GM12864 (cell line): ENCODE measurements around the gene PDE8B.

Source experiments
- DNase-seq: peaks from one replicate; pipeline ENCODE4 v3.0.0-alpha.2; 2011; ENCODE audit warnings: low read depth
- H3K4me3 ChIP-seq: 2 replicates; pipeline ENCODE4 v1.5.1; 2011; ENCODE audit warnings: mild to moderate bottlenecking, low read depth, low read length, control low read depth
- TF ChIP-seq, protein P1 (sequence below): IDR thresholded peaks from 2 replicates; pipeline ENCODE4 v1.5.1; 2011; ENCODE audit warnings: low read depth, mild to moderate bottlenecking, moderate library complexity, low read length, control low read depth, inconsistent platforms; ENCODE audit errors: missing control alignments

PDE8B gene

DNA sequence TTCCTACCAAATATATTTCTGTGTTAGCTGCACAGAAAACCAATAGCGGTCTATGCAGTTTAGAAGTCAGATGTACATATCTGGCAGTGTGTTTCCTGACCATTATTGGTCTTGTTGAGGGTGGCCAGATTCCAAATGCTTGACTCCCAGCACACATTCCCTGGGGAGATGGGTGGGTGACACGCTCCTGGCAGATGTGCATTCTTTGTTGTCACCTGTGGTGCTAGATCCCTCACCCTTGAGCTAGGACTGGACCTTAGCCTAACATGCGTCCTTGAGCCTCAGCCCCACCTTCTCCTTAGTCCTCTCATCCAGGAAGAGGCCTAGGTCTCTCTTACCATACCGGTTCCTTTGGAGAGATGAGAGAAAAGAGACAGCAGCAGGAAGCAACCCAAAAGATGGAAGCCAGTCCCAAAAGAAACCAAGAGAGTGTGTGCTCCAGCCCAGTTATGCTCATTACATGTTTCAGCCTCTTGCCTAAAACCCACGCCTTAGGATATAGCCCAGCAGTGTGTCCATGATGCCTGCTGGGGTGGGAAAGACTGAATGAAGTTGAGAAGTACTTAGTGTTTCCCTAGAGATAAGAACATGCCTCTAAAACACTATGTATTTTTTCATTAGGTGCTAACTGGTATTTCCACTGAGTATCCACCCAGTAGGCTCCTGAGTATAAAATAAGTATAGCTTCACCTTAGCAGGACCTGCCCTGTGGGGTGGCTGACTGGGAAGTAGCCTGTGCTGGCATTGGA is 116.7 kb downstream of the PDE8B start:
- no peak for DNase-seq
- H3K4me3 ChIP-seq, result no peak overlapping the region
- TF ChIP-seq, protein P1, sequence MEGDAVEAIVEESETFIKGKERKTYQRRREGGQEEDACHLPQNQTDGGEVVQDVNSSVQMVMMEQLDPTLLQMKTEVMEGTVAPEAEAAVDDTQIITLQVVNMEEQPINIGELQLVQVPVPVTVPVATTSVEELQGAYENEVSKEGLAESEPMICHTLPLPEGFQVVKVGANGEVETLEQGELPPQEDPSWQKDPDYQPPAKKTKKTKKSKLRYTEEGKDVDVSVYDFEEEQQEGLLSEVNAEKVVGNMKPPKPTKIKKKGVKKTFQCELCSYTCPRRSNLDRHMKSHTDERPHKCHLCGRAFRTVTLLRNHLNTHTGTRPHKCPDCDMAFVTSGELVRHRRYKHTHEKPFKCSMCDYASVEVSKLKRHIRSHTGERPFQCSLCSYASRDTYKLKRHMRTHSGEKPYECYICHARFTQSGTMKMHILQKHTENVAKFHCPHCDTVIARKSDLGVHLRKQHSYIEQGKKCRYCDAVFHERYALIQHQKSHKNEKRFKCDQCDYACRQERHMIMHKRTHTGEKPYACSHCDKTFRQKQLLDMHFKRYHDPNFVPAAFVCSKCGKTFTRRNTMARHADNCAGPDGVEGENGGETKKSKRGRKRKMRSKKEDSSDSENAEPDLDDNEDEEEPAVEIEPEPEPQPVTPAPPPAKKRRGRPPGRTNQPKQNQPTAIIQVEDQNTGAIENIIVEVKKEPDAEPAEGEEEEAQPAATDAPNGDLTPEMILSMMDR, result no peak

DNA sequence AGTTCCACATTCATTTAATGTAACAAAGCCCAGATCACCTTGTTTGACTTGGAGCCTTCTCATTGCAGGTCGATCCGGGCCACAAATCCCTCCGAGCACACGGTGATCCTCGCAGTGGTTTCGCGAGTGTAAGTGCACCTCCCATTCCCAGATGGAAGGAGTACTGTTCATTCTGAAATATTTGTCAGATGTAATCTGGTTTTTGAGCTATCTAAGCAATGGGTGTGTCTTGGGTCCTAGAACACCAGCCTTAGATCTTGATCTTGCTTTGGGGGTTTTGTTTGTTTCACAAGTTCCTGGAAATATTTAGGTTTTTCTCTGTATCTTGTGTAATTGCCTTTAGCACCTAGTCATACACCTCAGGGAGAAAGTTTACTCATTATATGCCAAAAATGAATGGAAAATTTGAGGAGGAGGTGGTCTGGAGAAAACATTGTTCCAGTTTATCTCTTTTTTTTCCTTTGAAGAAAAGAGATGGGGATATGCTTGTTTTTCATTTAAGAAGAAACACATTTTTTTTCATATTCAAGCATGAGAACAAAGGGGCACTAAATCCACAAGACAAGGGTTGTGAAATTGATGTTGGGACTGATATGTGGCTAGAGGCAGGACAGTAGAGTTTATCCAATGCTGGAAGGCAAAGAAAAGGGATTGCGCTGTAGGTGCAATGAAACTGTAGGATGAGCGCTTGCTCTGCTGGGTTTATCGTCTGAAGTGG is 118.6 kb downstream of the PDE8B start:
- no peak for DNase-seq
- TF ChIP-seq, protein P1, result no peak
- H3K4me3 ChIP-seq, result no peak overlapping the region

DNA sequence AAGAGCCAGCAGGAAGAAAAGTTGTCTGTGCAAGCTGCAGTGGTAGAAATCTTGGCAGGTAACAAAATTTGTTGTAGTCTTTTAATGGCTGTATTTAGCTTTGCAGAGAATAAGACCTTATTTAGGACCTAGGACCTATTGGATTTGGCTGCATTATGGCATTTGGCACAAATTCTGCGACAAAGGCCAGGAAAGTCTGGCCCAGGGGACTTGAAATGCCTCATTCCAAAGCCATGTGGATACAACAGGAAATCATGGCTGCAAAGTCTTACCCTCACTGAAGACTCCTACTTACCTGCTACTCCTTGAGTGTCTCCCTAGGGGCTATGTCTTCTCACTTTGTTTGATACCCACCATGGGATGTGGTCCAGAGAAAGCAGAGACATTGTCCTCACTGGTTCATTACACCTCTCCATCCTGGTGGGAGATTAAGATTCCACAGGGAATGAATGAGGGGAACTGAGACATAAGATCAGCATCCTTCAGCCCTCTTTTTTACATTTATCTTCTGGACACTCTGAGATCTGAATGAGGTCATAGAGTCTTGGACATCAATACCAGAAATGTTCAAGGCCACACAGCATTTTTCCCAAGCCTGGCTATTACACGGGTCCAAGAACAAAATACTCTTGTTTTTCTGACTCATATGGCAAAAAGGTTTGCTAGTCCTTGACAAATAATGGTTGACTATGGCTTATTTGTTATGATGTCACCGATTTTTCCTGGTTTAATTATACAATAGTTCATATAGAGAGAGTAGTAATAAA is 119.4 kb downstream of the PDE8B start:
- no peak overlapping the region for H3K4me3 ChIP-seq

DNA sequence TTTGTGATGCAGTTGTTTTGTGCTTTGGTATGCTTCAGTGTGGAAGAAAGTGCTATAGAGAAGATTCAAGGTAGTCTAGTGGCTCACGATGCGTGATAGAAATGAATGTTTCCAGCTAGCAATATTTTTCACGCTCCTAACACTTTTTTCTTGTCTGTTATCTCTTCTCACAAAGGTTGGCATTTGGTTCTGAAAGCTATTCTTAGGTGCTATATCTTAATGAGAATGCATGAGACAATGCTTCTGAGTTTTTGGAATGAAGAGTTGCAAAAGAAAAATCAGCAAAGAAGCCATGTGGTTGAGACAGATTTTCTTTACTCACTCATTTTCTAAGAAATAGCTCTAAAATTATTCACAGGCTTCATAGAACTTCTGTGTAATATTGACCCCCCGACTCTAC is 122.6 kb downstream of the PDE8B start:
- no peak overlapping the region for H3K4me3 ChIP-seq
- TF ChIP-seq, protein P1, result no peak
- DNase-seq, result no peak

More for the DNA sequence above, 119.4 kb downstream of the PDE8B start:
- DNase-seq, result no peak
- TF ChIP-seq, protein P1, result no peak

DNA sequence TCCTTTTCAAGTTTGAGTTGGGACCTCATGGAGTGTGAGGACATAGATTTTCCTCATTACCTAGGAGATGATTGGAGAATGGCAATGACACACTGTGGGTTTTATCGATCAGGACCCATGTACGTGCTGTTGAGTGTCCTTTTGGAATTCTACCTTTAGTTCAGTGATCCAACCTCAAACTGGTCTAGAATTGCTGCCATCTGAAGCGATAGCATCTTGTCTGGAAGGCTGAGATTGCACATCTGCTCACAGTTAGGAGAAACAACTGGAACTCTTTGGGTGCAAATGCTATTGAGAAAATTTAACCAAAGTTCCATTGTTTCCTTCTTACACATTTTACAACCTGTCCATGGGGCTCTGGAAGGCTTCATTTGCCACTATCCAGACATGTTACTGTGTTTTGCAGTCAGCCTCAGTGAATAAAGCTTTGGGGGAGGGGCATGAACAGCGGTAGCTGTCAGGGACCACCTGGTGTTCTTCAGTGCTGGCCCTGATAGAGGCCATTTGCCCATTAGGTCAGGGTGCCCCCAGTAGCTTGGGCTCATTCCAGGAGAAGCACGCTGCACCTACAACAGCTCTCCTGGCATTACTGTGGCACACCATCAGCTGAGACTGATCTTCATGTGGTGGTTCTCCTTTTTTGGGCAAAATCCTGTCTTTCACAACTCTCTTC is 123.1 kb downstream of the PDE8B start:
- DNase-seq, result no peak
- H3K4me3 ChIP-seq, result no peak overlapping the region
- TF ChIP-seq, protein P1, result no peak

DNA sequence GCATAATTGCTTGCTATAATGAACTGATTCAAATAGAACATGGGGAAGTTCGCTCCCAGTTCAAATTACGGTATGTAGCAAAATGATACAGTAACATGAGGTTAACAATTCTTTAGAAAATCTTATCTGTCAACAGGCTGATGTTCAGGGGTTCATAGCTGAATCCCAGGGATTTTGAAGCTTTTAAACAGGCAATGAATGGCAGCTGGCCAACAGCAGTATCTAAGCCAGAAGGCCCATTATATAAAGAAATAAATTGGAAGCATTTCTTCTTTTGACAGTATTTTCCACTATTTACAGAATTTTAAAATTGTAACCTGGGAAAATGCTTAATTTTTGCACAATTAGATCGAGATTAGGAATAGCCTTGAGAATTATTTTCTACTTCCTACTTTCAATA is 126.8 kb downstream of the PDE8B start:
- TF ChIP-seq, protein P1, result no peak
- DNase-seq, result no peak
- no peak overlapping the region for H3K4me3 ChIP-seq
